GM18520 (cell line): ENCODE data around the gene RLIM.

Experiments used
- ATAC-seq: cut with Tn5 transposase; IDR thresholded peaks from one replicate; pipeline ENCODE4 v1.9.1; 2021; ENCODE audit not compliant: unreplicated experiment

Gene RLIM

DNA sequence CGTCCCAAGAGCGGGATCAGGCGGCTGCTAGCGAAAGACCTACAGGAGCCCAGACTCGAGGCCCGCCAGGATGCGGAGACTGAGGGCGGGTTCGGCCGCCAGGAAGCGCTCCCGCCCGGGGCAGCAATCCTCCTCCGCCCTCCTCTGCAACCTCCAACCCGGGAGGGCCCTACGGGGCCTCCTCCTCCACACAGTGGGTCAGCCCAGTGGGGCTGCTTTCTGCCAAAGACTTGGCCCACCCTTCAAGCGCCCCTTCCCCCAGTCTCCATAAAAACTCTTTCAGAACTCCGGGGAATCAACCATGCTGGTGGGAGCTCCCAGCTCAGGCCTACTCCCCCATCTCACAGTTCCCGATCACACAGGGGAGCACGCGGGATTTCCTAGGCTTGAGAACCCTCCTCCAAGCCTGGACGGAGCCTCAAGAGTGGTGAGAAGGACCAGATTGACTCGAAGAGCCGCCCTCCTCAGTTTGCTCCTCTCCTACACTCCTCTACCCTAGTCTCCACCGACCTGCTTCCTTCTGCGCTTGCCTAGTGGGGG lies 77.5 kb downstream of the RLIM start:
- ATAC-seq = no peak

DNA sequence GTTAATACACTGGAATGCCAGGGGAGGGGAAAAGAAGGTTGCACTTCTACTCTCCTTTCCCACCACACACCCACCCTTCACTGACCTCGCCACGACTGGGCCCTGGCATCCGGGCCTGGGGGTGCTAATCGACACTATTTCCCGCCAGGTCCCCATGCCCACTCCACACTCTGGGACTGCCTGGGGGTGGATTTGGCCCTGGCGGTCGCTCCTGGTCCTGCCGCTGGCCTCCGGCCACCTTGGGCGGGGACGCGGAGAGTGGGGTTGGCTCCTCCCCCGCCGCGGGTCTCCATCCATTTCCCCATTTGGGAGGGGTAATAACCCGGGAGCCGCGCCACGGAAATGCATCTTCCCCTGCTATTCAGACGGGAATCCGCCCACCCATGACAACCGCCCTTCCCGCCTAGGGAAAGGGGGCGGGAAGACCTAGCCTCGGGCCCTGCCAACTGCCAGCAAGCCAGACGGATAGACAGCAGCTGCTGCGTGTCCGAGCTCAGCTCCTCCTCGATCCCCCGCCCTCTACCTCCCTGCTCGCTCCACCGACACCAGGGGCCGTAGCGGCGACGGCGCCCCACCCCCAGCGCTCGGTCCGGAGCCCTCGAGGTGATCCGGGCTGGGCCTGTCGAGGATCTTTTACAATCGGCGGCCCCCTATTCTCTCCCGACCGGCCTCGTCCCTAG lies 78.1 kb downstream of the RLIM start:
- no peak for ATAC-seq

DNA sequence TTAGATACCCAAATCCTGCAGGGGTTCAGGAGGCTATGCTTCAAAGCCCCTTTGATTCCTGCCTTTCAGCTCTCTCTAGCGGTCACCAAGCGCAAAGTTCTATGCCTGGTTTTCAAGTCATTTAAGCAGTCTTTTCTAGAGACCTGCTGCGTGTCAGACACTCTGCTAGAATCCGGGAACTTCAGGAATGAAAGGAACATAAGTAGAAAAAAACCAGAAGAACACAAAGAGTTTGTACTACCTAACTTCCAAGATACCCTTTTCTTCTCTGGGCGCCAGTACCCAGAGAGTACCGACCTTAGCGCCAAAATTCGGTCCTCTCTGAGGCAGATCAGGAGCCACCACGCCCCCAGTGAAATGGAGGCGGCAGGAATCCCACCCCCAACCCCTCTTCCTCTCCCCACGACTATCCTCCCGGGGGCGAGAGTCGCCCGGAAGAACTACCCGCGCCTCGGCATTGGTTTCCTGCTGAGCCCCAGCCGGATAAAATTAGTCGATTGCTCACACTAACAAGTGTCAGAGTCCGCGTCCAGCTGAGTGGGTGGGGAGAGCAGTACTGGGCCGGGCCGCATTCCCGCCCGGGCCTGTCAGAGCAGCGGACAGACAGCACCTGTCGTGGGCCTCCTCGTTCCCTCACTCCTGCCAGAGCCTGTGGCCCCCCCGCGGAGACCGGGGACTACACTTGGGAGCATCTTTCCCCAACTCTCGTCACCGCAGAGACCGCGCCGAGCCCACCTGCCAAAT lies 78.8 kb downstream of the RLIM start:
- no peak for ATAC-seq
